ENCODE results near the gene SLC47A2.

SLC47A2 gene

GRCh38 chr17:19656851-19657581 lies 59.4 kb downstream of the SLC47A2 start:
- DNase-seq (ENCODE audit: low read depth): no peak
- H3K4me3 ChIP-seq (ENCODE audit: control insufficient read depth, low read depth, low read length): no peak overlapping the region
- TF ChIP-seq, protein P1, sequence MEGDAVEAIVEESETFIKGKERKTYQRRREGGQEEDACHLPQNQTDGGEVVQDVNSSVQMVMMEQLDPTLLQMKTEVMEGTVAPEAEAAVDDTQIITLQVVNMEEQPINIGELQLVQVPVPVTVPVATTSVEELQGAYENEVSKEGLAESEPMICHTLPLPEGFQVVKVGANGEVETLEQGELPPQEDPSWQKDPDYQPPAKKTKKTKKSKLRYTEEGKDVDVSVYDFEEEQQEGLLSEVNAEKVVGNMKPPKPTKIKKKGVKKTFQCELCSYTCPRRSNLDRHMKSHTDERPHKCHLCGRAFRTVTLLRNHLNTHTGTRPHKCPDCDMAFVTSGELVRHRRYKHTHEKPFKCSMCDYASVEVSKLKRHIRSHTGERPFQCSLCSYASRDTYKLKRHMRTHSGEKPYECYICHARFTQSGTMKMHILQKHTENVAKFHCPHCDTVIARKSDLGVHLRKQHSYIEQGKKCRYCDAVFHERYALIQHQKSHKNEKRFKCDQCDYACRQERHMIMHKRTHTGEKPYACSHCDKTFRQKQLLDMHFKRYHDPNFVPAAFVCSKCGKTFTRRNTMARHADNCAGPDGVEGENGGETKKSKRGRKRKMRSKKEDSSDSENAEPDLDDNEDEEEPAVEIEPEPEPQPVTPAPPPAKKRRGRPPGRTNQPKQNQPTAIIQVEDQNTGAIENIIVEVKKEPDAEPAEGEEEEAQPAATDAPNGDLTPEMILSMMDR (conservative IDR thresholded peaks at IDR 0.05; ENCODE audit: control insufficient read depth, insufficient read depth, low read depth, low read length): no peak

DNA sequence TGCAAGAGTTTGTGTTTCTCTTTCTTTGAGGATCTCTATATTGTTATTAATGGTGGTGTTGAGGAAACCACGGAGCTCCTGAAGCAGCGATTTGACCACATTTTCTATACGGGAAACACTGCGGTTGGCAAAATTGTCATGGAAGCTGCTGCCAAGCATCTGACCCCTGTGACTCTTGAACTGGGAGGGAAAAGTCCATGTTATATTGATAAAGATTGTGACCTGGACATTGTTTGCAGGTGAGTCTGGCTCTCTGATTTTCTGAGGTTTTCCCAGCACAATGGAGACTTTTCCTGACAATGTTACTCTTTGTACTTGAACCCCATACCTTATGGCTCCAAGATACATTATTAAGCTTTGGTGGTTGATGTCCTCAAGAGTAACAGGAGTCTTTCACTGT lies 60.0 kb downstream of the SLC47A2 start:
- TF ChIP-seq, protein P1 (conservative IDR thresholded peaks at IDR 0.05; ENCODE audit: control insufficient read depth, insufficient read depth, low read depth, low read length): no peak
- no peak overlapping the region for H3K4me3 ChIP-seq (ENCODE audit: control insufficient read depth, low read depth, low read length)
- DNase-seq (ENCODE audit: low read depth): no peak

GRCh38 chr17:19654896-19655295 lies 61.5 kb downstream of the SLC47A2 start:
- no peak overlapping the region for H3K4me3 ChIP-seq (ENCODE audit: control insufficient read depth, low read depth, low read length)
- TF ChIP-seq, protein P1 (conservative IDR thresholded peaks at IDR 0.05; ENCODE audit: control insufficient read depth, insufficient read depth, low read depth, low read length): no peak
- DNase-seq (ENCODE audit: low read depth): no peak

DNA sequence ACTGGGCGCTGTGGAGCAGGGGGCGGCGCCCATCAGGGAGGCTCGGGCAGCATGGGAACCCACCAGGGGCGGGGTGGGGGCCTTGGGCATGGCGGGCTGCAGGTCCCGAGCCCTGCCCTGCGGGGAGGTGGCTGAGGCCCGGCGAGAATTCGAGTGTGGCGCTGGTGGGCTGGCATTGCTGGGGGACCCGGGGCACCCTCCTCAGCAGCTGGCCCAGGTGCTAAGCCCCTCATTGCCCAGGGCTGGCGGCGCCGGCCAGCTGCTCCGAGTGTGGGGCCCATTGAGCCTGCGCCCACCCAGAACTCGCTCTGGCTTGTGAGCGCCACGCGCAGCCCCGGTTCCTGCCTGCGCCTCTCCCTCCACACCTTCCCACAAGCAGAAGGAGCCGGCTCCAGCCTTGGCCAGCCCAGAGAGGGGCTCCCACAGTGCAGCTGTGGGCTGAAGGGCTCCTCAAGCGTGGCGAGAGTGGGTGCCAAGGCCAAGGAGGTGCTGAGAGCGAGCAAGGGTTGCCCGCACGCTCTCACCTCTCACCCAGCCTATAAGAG lies 62.0 kb downstream of the SLC47A2 start:
- no peak overlapping the region for H3K4me3 ChIP-seq (ENCODE audit: control insufficient read depth, low read depth, low read length)
- TF ChIP-seq, protein P1 (conservative IDR thresholded peaks at IDR 0.05; ENCODE audit: control insufficient read depth, insufficient read depth, low read depth, low read length): no peak
- DNase-seq (ENCODE audit: low read depth): no peak

DNA sequence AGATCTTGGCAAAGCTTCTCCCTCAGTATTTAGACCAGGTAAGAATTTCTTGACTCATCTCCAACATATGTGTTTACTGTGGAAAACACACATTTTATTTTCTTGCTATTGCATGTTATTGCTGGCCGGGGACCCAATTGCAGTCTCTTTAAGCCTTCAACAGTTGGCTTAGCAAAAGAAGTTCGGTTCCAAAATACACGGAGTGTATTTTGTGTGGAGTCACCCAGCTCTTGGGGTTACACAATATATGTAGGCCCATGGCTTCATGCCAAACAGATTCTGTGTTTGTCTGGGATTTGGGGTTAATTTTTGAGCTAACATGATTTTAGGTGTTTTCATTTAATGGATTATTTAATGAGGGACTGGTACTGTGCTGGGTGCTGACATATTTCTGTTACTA lies 63.8 kb downstream of the SLC47A2 start:
- TF ChIP-seq, protein P1 (conservative IDR thresholded peaks at IDR 0.05; ENCODE audit: control insufficient read depth, insufficient read depth, low read depth, low read length): no peak

GRCh38 chr17:19651451-19652238 lies 64.7 kb downstream of the SLC47A2 start:
- TF ChIP-seq, protein P1 (conservative IDR thresholded peaks at IDR 0.05; ENCODE audit: control insufficient read depth, insufficient read depth, low read depth, low read length): no peak
- no peak for DNase-seq (ENCODE audit: low read depth)
- H3K4me3 ChIP-seq (ENCODE audit: control insufficient read depth, low read depth, low read length): no peak overlapping the region

More for the DNA sequence above, 63.8 kb downstream of the SLC47A2 start:
- no peak overlapping the region for H3K4me3 ChIP-seq (ENCODE audit: control insufficient read depth, low read depth, low read length)
- DNase-seq (ENCODE audit: low read depth): peak; percentile 44

All from fibroblast of mammary gland (primary cell).